Activated T-helper 2 cell treated with anti-CD3 and anti-CD28 coated beads, Interferon-gamma antibody, Interleukin-2, Interleukin-4, amounts not matched to agents 10 μg/mL and 5 μg/mL and 100 μg/mL, durations not matched to agents 14 hours and 24 hours and 36 hours (primary cell): Measurements from ENCODE around the gene KCTD17. TPM values are rescaled to one million over a fixed set of nuclear protein-coding genes. Genes with fewer than 3 reads are reported as not detected.

Source experiments
- total RNA-seq: library from RNA; stranded (reverse); gene quantifications from 2 replicates; pipeline ENCODE4 v1.2.3, GENCODE V29; 2022

KCTD17 gene
- total RNA-seq, 1 donor from 2014 or later, result 70.4 TPM

Other genes starting within 250 kb of the KCTD17 start
- not detected in 2 replicates for gene PVALB, start 234.7 kb upstream of the KCTD17 start, total RNA-seq
- 15.7 and 18.8 TPM in 2 replicates for gene NCF4, start 190.7 kb upstream of the KCTD17 start, total RNA-seq
- gene CSF2RB, start 138.1 kb upstream of the KCTD17 start, total RNA-seq, result 4.6 and 4.9 TPM in 2 replicates
- 13.3 and 15.2 TPM in 2 replicates for gene TST, start 32.3 kb upstream of the KCTD17 start, total RNA-seq
- gene MPST, start 32.0 kb upstream of the KCTD17 start, total RNA-seq, result 34.9 and 36.3 TPM in 2 replicates
- gene TMPRSS6, start 58.0 kb downstream of the KCTD17 start, total RNA-seq, result 9.2 and 10.2 TPM in 2 replicates
- 404 and 410 TPM in 2 replicates for gene IL2RB, start 98.2 kb downstream of the KCTD17 start, total RNA-seq
- 7.5 and 7.7 TPM in 2 replicates for gene C1QTNF6, start 136.5 kb downstream of the KCTD17 start, total RNA-seq
- gene SSTR3, start 160.7 kb downstream of the KCTD17 start, total RNA-seq, result 0.64 and 0.75 TPM in 2 replicates
- gene RAC2, start 192.5 kb downstream of the KCTD17 start, total RNA-seq, result 499 and 506 TPM in 2 replicates
- 45.9 and 49.8 TPM in 2 replicates for gene CYTH4, start 230.8 kb downstream of the KCTD17 start, total RNA-seq